ENCODE results near the gene TNFRSF8.

Gene TNFRSF8

GRCh38 chr1:12140515-12141162 lies 77.5 kb downstream of the TNFRSF8 start:
- no peak for DNase-seq (ENCODE audit: low read depth in 3 of 3)

GRCh38 chr1:12141163-12141850 lies 78.2 kb downstream of the TNFRSF8 start:
- DNase-seq (ENCODE audit: low read depth in 3 of 3), result no peak

- no peak for DNase-seq (ENCODE audit: low read depth in 3 of 3)
Measured at GRCh38 chr1:12142141-12142823, 79.2 kb downstream of the TNFRSF8 start.

- DNase-seq (ENCODE audit: low read depth in 3 of 3), result no peak
Measured at GRCh38 chr1:12142891-12143630, 80.0 kb downstream of the TNFRSF8 start.

GRCh38 chr1:12143631-12144155 lies 80.6 kb downstream of the TNFRSF8 start:
- no peak for DNase-seq (ENCODE audit: low read depth in 3 of 3)

- no peak for DNase-seq (ENCODE audit: low read depth in 3 of 3)
Measured at GRCh38 chr1:12144236-12144635, 81.1 kb downstream of the TNFRSF8 start.

- no peak for DNase-seq (ENCODE audit: low read depth in 3 of 3)
Measured at GRCh38 chr1:12144969-12145368, 81.9 kb downstream of the TNFRSF8 start.

- no peak for DNase-seq (ENCODE audit: low read depth in 3 of 3)
Measured at GRCh38 chr1:12145616-12146342, 82.7 kb downstream of the TNFRSF8 start.

GRCh38 chr1:12146343-12147112 lies 83.4 kb downstream of the TNFRSF8 start:
- DNase-seq (ENCODE audit: low read depth in 3 of 3), result no peak

GRCh38 chr1:12147201-12147701 lies 84.1 kb downstream of the TNFRSF8 start:
- DNase-seq (ENCODE audit: low read depth in 3 of 3), result no peak

- DNase-seq (ENCODE audit: low read depth in 3 of 3), result no peak
Measured at GRCh38 chr1:12148160-12148957, 85.3 kb downstream of the TNFRSF8 start.

- no peak for DNase-seq (ENCODE audit: low read depth in 3 of 3)
Measured at GRCh38 chr1:12148958-12149790, 86.1 kb downstream of the TNFRSF8 start.

GRCh38 chr1:12149791-12150175 lies 86.7 kb downstream of the TNFRSF8 start:
- no peak for DNase-seq (ENCODE audit: low read depth in 3 of 3)

GRCh38 chr1:12150456-12151200 lies 87.5 kb downstream of the TNFRSF8 start:
- no peak for DNase-seq (ENCODE audit: low read depth in 3 of 3)

GRCh38 chr1:12151465-12151864 lies 88.4 kb downstream of the TNFRSF8 start:
- no peak for DNase-seq (ENCODE audit: low read depth in 3 of 3)

GRCh38 chr1:12152113-12152891 lies 89.2 kb downstream of the TNFRSF8 start:
- DNase-seq (ENCODE audit: low read depth in 3 of 3), result no peak

- DNase-seq (ENCODE audit: low read depth in 3 of 3), result no peak
Measured at GRCh38 chr1:12153181-12153785, 90.2 kb downstream of the TNFRSF8 start.
